ENCODE measurements around the gene AHR. TPM values are rescaled to one million over a fixed set of nuclear protein-coding genes. Genes with fewer than 3 reads are reported as not detected.

The AHR gene
- total RNA-seq, 1 donor from 2014 or later: 49.7 TPM

DNA sequence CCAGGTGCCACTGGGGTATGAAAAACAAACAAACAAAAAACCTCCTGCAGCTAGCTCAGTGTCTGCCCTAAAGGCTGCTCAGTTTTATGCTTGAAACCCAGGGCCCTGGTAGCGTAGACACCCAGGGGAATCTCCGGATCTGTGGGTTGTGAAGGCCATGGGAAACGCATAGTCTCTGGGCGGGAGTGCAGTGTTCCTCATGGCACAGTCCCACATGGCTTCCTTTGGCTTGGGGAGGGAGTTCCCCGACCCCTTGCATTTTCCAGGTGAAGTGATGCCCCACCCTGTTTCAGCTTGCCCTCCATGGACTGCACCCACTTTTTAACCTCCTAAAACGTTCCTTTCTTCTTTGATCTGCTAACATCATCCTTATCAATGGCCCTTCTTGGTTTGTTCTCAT lies 56.0 kb downstream of the AHR start:
- no peak for DNase-seq (ENCODE audit: low spot score in 2 of 2, unreplicated experiment in 2 of 2)

GRCh38 chr7:17355050-17355449 lies 56.6 kb downstream of the AHR start:
- H3K36me3 Mint-ChIP-seq: peaks cover 36% of the 10 kb centered on the region
- H3K9me3 Mint-ChIP-seq: peaks cover 36% of the 10 kb centered on the region
- TF ChIP-seq CTCF (IDR thresholded peaks at IDR 0.05; ENCODE audit: unreplicated experiment): no peak
- H3K27me3 Mint-ChIP-seq (ENCODE audit: low read depth): no peaks in the 10 kb centered on the region
- no peak for DNase-seq (ENCODE audit: low spot score in 2 of 2, unreplicated experiment in 2 of 2)
- H3K27ac Mint-ChIP-seq: no peak overlapping the region
- H3K4me1 Mint-ChIP-seq: no peaks in the 10 kb centered on the region
- H3K4me3 Mint-ChIP-seq: no peak overlapping the region

More for the DNA sequence above, 56.0 kb downstream of the AHR start:
- H3K4me1 Mint-ChIP-seq: no peaks in the 10 kb centered on the region
- no peak for TF ChIP-seq CTCF (IDR thresholded peaks at IDR 0.05; ENCODE audit: unreplicated experiment)
- H3K4me3 Mint-ChIP-seq: no peak overlapping the region
- no peaks in the 10 kb centered on the region for H3K27me3 Mint-ChIP-seq (ENCODE audit: low read depth)
- H3K9me3 Mint-ChIP-seq: peaks cover 41% of the 10 kb centered on the region
- peaks cover 41% of the 10 kb centered on the region for H3K36me3 Mint-ChIP-seq
- H3K27ac Mint-ChIP-seq: no peak overlapping the region

GRCh38 chr7:17357952-17358351 lies 59.5 kb downstream of the AHR start:
- no peak overlapping the region for H3K27ac Mint-ChIP-seq
- peaks cover 13% of the 10 kb centered on the region for H3K36me3 Mint-ChIP-seq

GRCh38 chr7:17359610-17360009 lies 61.2 kb downstream of the AHR start:
- H3K4me1 Mint-ChIP-seq: peaks cover 5% of the 10 kb centered on the region
- no peak for TF ChIP-seq CTCF (IDR thresholded peaks at IDR 0.05; ENCODE audit: unreplicated experiment)
- no peak overlapping the region for H3K4me3 Mint-ChIP-seq
- H3K9me3 Mint-ChIP-seq: peaks cover 14% of the 10 kb centered on the region
- no peak for DNase-seq (ENCODE audit: low spot score in 2 of 2, unreplicated experiment in 2 of 2)
- H3K27ac Mint-ChIP-seq: no peak overlapping the region
- H3K27me3 Mint-ChIP-seq (ENCODE audit: low read depth): peaks cover 2% of the 10 kb centered on the region
- peaks cover 7% of the 10 kb centered on the region for H3K36me3 Mint-ChIP-seq

More at GRCh38 chr7:17357952-17358351, 59.5 kb downstream of the AHR start:
- Mint-ChIP-seq H3K27me3 (ENCODE audit: low read depth) (peaks cover 2% of the 10 kb centered on the region), H3K4me3 (no peak overlapping the region), H3K4me1 (no peaks in the 10 kb centered on the region), H3K9me3 (peaks cover 17% of the 10 kb centered on the region)
- DNase-seq (ENCODE audit: low spot score in 2 of 2, unreplicated experiment in 2 of 2): no peak
- TF ChIP-seq CTCF (IDR thresholded peaks at IDR 0.05; ENCODE audit: unreplicated experiment): no peak

- peaks cover 5% of the 10 kb centered on the region for H3K36me3 Mint-ChIP-seq
- DNase-seq (ENCODE audit: low spot score in 2 of 2, unreplicated experiment in 2 of 2): no peak
- H3K4me3 Mint-ChIP-seq: no peak overlapping the region
- H3K4me1 Mint-ChIP-seq: peaks cover 14% of the 10 kb centered on the region
- no peak overlapping the region for H3K27ac Mint-ChIP-seq
- H3K27me3 Mint-ChIP-seq (ENCODE audit: low read depth): peaks cover 2% of the 10 kb centered on the region
- H3K9me3 Mint-ChIP-seq: peaks cover 11% of the 10 kb centered on the region
- TF ChIP-seq CTCF (IDR thresholded peaks at IDR 0.05; ENCODE audit: unreplicated experiment): no peak
These were observed 64.1 kb downstream of the AHR start for GRCh38 chr7:17362439-17363105.

Measured in mesothelial cell of epicardium (in vitro differentiated cells).